GM13977 (cell line): ENCODE results near the gene GSTM4.

Experiments
- DNase-seq: peaks from one replicate; pipeline ENCODE4 v3.0.0; 2012; ENCODE audit warnings: low spot score
- CTCF ChIP-seq: IDR thresholded peaks from 2 replicates; pipeline ENCODE4 v1.5.1; 2012; ENCODE audit warnings: mild to moderate bottlenecking, control low read depth; ENCODE audit not compliant: insufficient read depth; ENCODE audit errors: extremely low read depth, missing control alignments
- in situ Hi-C: fragments of 300-500 bp; cut with MboI; formaldehyde crosslinking; loops from one replicate; pipeline ENCODE4 v1.12.0; 2022; ENCODE audit warnings: low sequenced_read_pairs, low pct_unique_long_range_greater_than_20kb, mixed read lengths, inconsistent platforms; ENCODE audit not compliant: unreplicated experiment

Gene GSTM4

GRCh38 chr1:109649491-109649914 lies 6.4 kb upstream of the GSTM4 start:
- peak; percentile 37 for TF ChIP-seq CTCF
- no peak for DNase-seq
- in situ Hi-C loops, result loop anchor here (10.0 kb wide), 1 partner anchor 335 kb away; the partner anchor contains the start of gene AHCYL1

GRCh38 chr1:109650609-109651008 lies 5.3 kb upstream of the GSTM4 start:
- no peak for TF ChIP-seq CTCF
- DNase-seq, result no peak
- in situ Hi-C loops, result no loop called here

- no peak for DNase-seq
- no peak for TF ChIP-seq CTCF
- in situ Hi-C loops, result no loop called here
These were observed 3.5 kb upstream of the GSTM4 start for GRCh38 chr1:109652402-109652801.

GRCh38 chr1:109653306-109653705 lies 2.6 kb upstream of the GSTM4 start:
- TF ChIP-seq CTCF, result no peak
- in situ Hi-C loops, result no loop called here
- no peak for DNase-seq

GRCh38 chr1:109654519-109654918 lies 1.4 kb upstream of the GSTM4 start:
- in situ Hi-C loops, result no loop called here
- DNase-seq, result no peak
- TF ChIP-seq CTCF, result no peak

- TF ChIP-seq CTCF, result no peak
- no peak for DNase-seq
- in situ Hi-C loops, result no loop called here
These were observed 1.5 kb downstream of the GSTM4 start for GRCh38 chr1:109657395-109657794.

- TF ChIP-seq CTCF, result no peak
- DNase-seq, result no peak
- in situ Hi-C loops, result no loop called here
These were observed 2.1 kb downstream of the GSTM4 start for GRCh38 chr1:109657970-109658369.
